Karpas-422 (cell line): ENCODE results near the gene ICAM4. TPM values are rescaled to one million over a fixed set of nuclear protein-coding genes. Genes with fewer than 3 reads are reported as not detected.

Experiments used
- DNase-seq: peaks from one replicate; pipeline ENCODE4 v3.0.0-alpha.2; 2015
- H2AFZ ChIP-seq: fragments of 200-600 bp; sonication (generic); 2 replicates; pipeline ENCODE4 v1.6.1; 2014; ENCODE audit warnings: antibody characterized with exemption, low read length, mixed read lengths
- H3K27ac ChIP-seq: fragments of 200-600 bp; sonication (generic); 2 replicates; pipeline ENCODE4 v1.5.1; 2014; ENCODE audit warnings: mild to moderate bottlenecking, low read length, moderate library complexity
- H3K27me3 ChIP-seq: fragments of 200-600 bp; sonication (generic); 2 replicates; pipeline ENCODE4 v1.6.1; 2014; ENCODE audit warnings: low read length, mixed read lengths
- H3K36me3 ChIP-seq: fragments of 200-600 bp; sonication (generic); 2 replicates; pipeline ENCODE4 v1.6.1; 2014; ENCODE audit warnings: low read length, mixed read lengths; ENCODE audit not compliant: insufficient read depth
- H3K4me1 ChIP-seq: fragments of 200-600 bp; sonication (generic); 2 replicates; pipeline ENCODE4 v1.6.1; 2014; ENCODE audit warnings: mild to moderate bottlenecking, low read length, mixed read lengths
- H3K4me2 ChIP-seq: fragments of 200-600 bp; sonication (generic); 2 replicates; pipeline ENCODE4 v1.6.1; 2014; ENCODE audit warnings: low read length, low read depth, mild to moderate bottlenecking; ENCODE audit not compliant: poor library complexity, severe bottlenecking
- H3K4me3 ChIP-seq: fragments of 200-600 bp; sonication (generic); 2 replicates; pipeline ENCODE4 v1.5.1; 2014; ENCODE audit warnings: mild to moderate bottlenecking, antibody characterized with exemption, low read length, mixed read lengths
- H3K79me2 ChIP-seq: fragments of 200-600 bp; sonication (generic); 2 replicates; pipeline ENCODE4 v1.6.1; 2014; ENCODE audit warnings: mild to moderate bottlenecking, low read length, mixed read lengths
- H3K9ac ChIP-seq: fragments of 200-600 bp; sonication (generic); 2 replicates; pipeline ENCODE4 v1.6.0; 2014; ENCODE audit warnings: low read length
- H3K9me2 ChIP-seq: fragments of 200-600 bp; sonication (generic), shearing (Covaris generic); replicated peaks from 2 replicates; pipeline ENCODE4 v1.6.0; 2014; ENCODE audit warnings: mild to moderate bottlenecking, low read length, moderate library complexity; ENCODE audit not compliant: insufficient read depth
- H3K9me3 ChIP-seq: fragments of 300-700, 200-600 bp; sonication (generic); 2 replicates; pipeline ENCODE4 v1.6.1; 2014; ENCODE audit warnings: low read length, mixed read lengths
- H4K20me1 ChIP-seq: fragments of 200-600 bp; sonication (generic); 2 replicates; pipeline ENCODE4 v1.6.1; 2014; ENCODE audit warnings: mild to moderate bottlenecking, antibody characterized with exemption, low read length, low read depth; ENCODE audit not compliant: insufficient read depth
- total RNA-seq: library from RNA; depleted of rRNA; stranded (reverse); fragments of >200 nt; shearing (Covaris generic); gene quantifications from 2 replicates; pipeline ENCODE4 v1.2.3, GENCODE V29; 2014; ENCODE audit warnings: low replicate concordance

ICAM4 gene
- total RNA-seq, 1 experiment from 2014 or later = not detected

DNA sequence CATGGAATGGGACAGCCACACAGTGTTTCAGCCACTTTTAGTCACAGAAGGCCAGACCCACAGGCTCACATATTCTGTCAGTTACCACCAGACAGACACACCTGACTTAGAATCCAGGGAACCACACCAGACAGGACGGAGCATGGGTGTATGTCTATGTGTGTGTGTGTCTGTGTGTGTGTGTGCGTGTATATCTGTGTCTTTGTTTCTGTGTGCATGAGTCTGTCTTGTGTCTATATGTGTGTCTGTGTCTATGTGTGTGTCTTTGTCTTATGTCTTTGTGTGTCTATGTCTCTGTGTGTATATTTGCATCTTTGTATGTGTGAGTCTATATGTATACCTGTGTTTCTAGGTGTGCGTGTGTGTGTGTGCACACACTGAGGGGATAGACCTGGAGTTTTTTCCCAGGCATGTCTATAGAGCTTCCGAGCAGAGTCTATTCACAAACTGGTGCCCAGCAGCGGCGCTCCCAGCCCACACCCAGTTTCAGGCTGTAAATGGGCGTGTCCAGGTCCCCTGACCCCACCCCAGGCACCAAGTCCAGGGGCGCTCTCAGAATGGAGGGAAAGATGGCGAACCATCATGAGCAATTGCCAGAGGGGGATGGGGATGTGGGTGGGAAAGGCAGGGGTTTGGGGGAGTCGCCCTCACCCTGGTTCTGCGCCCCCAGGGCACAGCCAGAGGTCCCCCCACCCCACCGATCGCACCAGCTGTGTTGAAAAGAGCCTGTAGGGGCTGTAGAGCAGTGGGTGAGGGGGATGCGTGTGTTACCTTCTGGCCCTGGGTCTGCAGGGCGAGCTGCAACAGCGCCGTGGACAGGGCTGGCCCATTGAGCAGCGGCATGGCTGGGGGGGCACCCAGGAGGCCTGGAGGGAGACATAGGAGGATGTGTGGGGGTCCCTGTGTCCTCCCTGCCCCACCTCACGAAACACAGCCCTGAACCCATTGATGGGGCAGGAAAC is 35.4 kb downstream of the ICAM4 start:
- Histone ChIP-seq H3K9ac (no peak overlapping the region), H3K79me2 (no peaks in the 10 kb centered on the region), H3K4me2 (no peak overlapping the region), H3K4me3 (no peak overlapping the region), H3K4me1 (no peaks in the 10 kb centered on the region), H3K9me3 (no peaks in the 10 kb centered on the region), H3K9me2 (no peaks in the 10 kb centered on the region), H2AFZ (no peak overlapping the region), H3K27ac (no peak overlapping the region), H3K27me3 (no peaks in the 10 kb centered on the region), H3K36me3 (peaks cover 3% of the 10 kb centered on the region; the same call in 1 of the 2 replicates), H4K20me1 (no peaks in the 10 kb centered on the region)
- DNase-seq = no peak

DNA sequence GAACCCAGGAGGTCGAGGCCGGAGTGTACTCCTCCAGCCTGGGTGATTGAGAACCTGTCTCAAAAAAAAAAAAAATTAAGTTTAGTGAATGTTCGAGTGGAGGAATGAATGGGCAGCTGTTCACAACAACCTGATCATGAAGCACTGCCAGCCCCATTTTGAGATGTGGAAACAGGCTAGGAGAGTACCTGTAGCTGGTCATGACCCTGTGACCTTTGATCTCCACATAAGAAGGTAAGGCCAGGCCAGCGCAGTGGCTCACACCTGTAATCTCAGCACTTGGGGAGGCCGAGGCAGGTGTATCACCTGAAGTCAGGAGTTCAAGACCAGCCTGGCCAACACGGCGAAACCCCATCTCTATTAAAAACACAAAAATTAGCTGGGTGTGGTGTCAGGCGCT is 39.0 kb downstream of the ICAM4 start:
- no peaks in the 10 kb centered on the region for H3K4me1 ChIP-seq
- peaks cover 13% of the 10 kb centered on the region for H3K36me3 ChIP-seq
- H3K4me3 ChIP-seq = no peak overlapping the region
- H2AFZ ChIP-seq = no peak overlapping the region
- no peaks in the 10 kb centered on the region for H3K27me3 ChIP-seq
- DNase-seq = no peak
- no peak overlapping the region for H3K9ac ChIP-seq
- peaks cover 7% of the 10 kb centered on the region; the same call in 1 of the 2 replicates for H3K79me2 ChIP-seq
- H3K9me2 ChIP-seq = no peaks in the 10 kb centered on the region
- no peak overlapping the region for H3K4me2 ChIP-seq
- 0 out of 2 replicates have a peak, but pooled peaks cover 7% of the 10 kb centered on the region for H4K20me1 ChIP-seq
- H3K9me3 ChIP-seq = no peaks in the 10 kb centered on the region
- H3K27ac ChIP-seq = no peak overlapping the region

DNA sequence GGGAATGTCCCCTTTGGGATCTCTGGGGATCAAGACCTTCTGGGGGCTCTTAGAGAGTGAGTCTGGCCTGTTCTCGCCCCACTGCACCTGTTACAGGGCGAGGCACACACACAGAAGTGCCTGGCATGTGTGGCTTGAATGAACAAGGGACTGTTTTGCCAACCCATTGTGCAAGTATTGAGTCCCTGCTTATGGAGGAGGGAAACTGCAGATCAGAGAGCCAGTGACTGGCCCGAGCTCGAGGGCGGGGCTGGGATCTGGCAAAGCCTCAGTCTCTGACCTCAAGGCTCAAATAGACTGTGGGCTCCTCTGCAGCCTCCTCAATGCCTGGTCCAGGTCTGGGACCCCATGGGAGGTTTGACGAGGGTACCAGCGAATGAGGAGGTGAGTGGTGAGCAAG is 41.0 kb downstream of the ICAM4 start:
- Histone ChIP-seq H3K27me3 (no peaks in the 10 kb centered on the region), H3K79me2 (peaks cover 23% of the 10 kb centered on the region), H3K4me2 (no peak overlapping the region), H3K36me3 (peaks cover 13% of the 10 kb centered on the region), H4K20me1 (peaks cover 7% of the 10 kb centered on the region; the same call in 1 of the 2 replicates), H2AFZ (no peak overlapping the region), H3K9ac (no peak overlapping the region), H3K4me3 (no peak overlapping the region), H3K9me3 (no peaks in the 10 kb centered on the region), H3K4me1 (peaks cover 9% of the 10 kb centered on the region), H3K27ac (no peak overlapping the region), H3K9me2 (no peaks in the 10 kb centered on the region)
- no peak for DNase-seq

DNA sequence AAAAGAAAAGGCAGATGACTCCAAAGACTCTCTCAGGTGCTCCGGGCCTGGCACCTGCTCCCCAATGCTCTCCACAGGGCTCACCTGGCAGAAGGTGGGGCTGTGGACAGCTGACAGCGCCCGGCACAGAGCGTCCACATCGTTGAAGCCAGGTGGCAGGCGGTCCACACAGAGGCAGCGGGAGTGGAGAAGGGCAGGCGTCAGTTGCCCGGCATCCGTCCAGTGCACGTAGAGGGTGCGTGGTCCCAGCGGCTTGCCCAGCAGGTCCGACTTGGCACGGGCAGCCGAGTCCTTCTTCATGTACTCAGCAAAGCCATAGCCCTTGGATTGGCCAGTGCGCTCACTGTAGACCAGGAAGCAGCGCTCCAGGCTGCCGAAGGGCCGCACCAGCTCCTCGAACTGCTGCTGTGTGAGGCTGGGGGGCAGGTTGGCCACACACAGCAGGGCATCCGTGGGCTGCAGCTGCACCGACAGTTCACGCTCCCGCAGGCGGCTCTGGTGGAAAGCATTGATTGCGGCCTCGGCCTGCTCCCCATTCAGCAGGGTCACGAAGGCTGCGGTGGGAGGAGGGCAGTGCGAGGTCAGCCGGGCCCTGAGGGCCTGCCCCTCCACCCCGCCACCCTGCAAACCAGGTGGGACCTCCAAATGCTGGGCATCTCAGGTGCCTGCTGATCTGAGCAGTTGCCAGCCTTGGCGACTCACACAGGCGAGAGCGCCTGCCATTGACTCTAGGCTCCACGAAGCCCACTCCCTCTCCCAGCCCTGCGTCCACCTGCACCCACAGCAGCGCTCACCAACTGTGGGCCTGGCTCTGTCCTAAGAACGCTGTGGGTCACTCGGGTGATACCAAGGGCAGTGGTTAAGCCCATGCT is 42.0 kb downstream of the ICAM4 start:
- Histone ChIP-seq H3K36me3 (peaks cover 13% of the 10 kb centered on the region), H3K79me2 (peaks cover 28% of the 10 kb centered on the region), H3K27me3 (no peaks in the 10 kb centered on the region), H3K4me2 (no peak overlapping the region), H3K4me3 (no peak overlapping the region), H3K4me1 (peaks cover 12% of the 10 kb centered on the region), H4K20me1 (peaks cover 7% of the 10 kb centered on the region; the same call in 1 of the 2 replicates), H3K27ac (no peak overlapping the region), H3K9ac (no peak overlapping the region), H2AFZ (no peak overlapping the region), H3K9me2 (no peaks in the 10 kb centered on the region), H3K9me3 (no peaks in the 10 kb centered on the region)
- DNase-seq = no peak

DNA sequence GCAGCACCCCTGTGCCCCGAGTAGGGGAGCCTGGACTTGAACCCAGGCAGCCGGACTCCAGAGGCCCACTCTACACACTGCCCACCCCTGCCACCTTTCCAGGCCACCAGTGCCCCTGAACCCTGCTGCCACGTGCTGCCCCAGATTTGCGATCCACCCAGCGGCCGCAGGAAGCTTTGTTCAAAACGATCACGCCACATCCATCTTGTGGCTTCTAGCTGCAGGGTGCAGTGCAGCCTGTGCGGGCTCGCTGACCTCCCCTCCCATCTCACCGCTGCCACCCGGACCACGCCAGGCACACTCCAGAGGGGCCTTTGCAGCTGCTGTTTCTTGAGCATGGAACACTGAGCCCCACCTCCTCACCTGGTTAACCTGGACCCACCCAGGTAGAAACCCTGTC is 42.8 kb downstream of the ICAM4 start:
- no peak overlapping the region for H3K4me3 ChIP-seq
- peaks cover 35% of the 10 kb centered on the region for H3K79me2 ChIP-seq
- DNase-seq = no peak
- H3K27me3 ChIP-seq = no peaks in the 10 kb centered on the region
- no peaks in the 10 kb centered on the region for H3K9me3 ChIP-seq
- H3K36me3 ChIP-seq = peaks cover 13% of the 10 kb centered on the region
- peaks cover 19% of the 10 kb centered on the region for H3K4me1 ChIP-seq
- H4K20me1 ChIP-seq = peaks cover 7% of the 10 kb centered on the region; the same call in 1 of the 2 replicates
- no peak overlapping the region for H3K9ac ChIP-seq
- H3K27ac ChIP-seq = no peak overlapping the region
- no peaks in the 10 kb centered on the region for H3K9me2 ChIP-seq
- no peak overlapping the region for H3K4me2 ChIP-seq
- no peak overlapping the region for H2AFZ ChIP-seq

DNA sequence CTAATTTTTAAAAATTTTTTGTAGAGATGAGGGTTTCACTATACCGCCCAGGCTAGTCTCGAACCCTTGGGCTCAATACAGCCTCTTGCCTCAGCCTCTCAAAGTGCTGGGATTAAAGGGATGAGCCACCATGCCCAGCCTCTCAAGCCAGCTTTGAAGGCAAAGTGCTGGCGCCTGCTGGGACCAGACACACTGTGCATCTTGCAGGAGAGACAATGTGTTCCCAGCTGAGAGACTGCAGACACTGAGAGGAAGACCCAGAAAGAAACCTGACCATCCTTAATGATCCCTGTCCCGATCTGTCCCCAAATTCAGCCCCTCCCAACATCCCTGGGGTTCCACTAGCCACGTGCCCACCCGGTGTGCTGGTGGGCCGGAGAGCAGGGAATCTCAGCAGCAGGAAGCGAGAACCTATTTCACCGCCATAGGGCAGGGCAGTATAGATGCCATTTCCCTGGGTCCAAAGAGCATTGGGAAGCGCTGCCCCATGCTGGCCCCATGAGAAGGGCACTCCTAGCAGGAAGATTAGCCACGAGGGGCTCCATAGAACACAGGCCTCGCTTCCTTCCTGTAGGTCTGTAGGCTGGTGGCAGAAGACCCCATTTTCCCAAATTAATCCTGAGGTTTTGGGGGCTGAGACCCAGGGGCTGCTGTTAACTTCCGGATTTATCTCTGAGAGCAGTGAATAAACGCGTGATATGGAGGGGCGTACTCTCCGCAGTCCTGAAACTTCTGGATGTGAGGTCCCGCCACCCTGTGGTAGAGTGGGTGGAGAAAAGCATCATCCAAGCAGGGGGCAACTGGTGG is 45.6 kb downstream of the ICAM4 start:
- H3K4me1 ChIP-seq = peaks cover 28% of the 10 kb centered on the region
- no peaks in the 10 kb centered on the region for H3K9me3 ChIP-seq
- H3K9me2 ChIP-seq = no peaks in the 10 kb centered on the region
- peak overlapping the region; percentile 72 for H3K4me2 ChIP-seq
- no peaks in the 10 kb centered on the region for H3K27me3 ChIP-seq
- H2AFZ ChIP-seq = no peak overlapping the region
- peak overlapping the region; percentile 91; the same call in 1 of the 2 replicates for H3K27ac ChIP-seq
- peaks cover 13% of the 10 kb centered on the region for H3K36me3 ChIP-seq
- peaks cover 36% of the 10 kb centered on the region for H3K79me2 ChIP-seq
- H4K20me1 ChIP-seq = peaks cover 7% of the 10 kb centered on the region; the same call in 1 of the 2 replicates
- peak overlapping the region; percentile 98 for H3K9ac ChIP-seq
- peak overlapping the region; percentile 76 for H3K4me3 ChIP-seq
- DNase-seq = no peak

DNA sequence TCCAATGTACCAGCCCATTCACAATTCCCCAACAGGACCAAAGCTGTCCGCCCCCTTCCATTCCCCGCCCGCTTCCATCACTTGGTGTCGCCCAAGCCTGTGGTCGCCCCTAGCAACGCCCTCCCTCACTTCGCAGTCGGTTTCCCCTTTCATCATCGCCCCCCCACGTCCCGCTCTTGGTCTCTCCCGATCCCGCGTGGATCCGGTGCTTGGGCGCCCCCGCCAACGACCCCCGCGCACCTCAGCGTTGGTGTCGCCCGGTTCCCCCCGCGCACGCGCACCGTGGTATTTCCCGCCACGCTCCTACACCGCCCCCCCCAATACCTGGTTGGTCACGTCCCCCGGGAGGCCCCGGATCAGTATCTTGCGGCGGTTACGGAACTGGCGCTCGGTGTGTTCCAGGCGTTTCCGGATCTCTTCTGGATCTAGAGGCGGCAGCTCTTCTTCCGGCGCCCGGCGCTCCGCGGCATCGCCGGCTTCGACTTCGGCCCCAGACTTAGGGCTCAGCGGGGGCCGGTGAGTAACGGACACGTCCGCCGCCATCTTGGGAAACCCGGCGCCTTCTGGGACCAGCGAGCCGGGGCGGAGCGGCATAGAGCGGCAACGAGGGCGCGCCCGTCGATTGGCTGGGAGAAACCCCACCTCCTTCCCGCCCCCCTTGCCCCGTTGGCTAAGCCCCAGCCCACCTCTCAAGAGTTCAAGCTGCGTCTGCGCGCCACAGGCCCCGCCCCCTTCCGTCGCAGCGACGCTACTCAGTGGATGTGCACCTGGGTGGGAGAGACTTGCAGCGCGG is 46.4 kb downstream of the ICAM4 start, which contains the start of gene RAVER1:
TSS of gene RAVER1 (minus strand) at position 565 of the 793 bp plus-strand sequence. CDS start at position 543, 22 bp downstream.
- peak within 1 kb of the TSS; percentile 76 for H3K4me3 ChIP-seq
- H3K4me1 ChIP-seq = peaks cover 34% of the 10 kb centered on the region
- H3K36me3 ChIP-seq = peaks cover 6% of the 10 kb centered on the region
- no peak within 1 kb of the TSS; the same call in 1 of the 2 replicates for H2AFZ ChIP-seq
- H3K9me3 ChIP-seq = no peaks in the 10 kb centered on the region
- peak; percentile 99 for DNase-seq
- peak within 1 kb of the TSS; percentile 98 for H3K9ac ChIP-seq
- peak within 1 kb of the TSS; percentile 91 for H3K4me2 ChIP-seq
- H4K20me1 ChIP-seq = no peaks in the 10 kb centered on the region; the same call in 1 of the 2 replicates
- peak within 1 kb of the TSS; percentile 91 for H3K27ac ChIP-seq
- H3K79me2 ChIP-seq = peaks cover 36% of the 10 kb centered on the region
- no peaks in the 10 kb centered on the region for H3K9me2 ChIP-seq
- no peaks in the 10 kb centered on the region for H3K27me3 ChIP-seq
